ENCODE results near the gene GRAMD4. TPM values are rescaled to one million over a fixed set of nuclear protein-coding genes. Genes with fewer than 3 reads are reported as not detected.

GRAMD4 gene
- total RNA-seq, 2 donors from 2014 or later = 38.0 to 43.3 TPM

- Mint-ChIP-seq H3K27ac (no peak overlapping the region), H3K9me3 (peaks cover 10% of the 10 kb centered on the region), H3K4me3 (peak overlapping the region; percentile 67), H3K27me3 (ENCODE audit: insufficient read depth) (peaks cover 7% of the 10 kb centered on the region), H3K4me1 (peaks cover 43% of the 10 kb centered on the region), H3K36me3 (ENCODE audit: low read depth) (no peaks in the 10 kb centered on the region)
- Histone ChIP-seq H3K9me3 (ENCODE audit: control insufficient read depth, low read length) (peaks cover 8% of the 10 kb centered on the region), H3K27me3 (ENCODE audit: control insufficient read depth, insufficient read depth, low read length, poor library complexity, severe bottlenecking) (no peaks in the 10 kb centered on the region), H3K27ac (ENCODE audit: low read depth, low read length) (no peak overlapping the region), H3K4me1 (ENCODE audit: control insufficient read depth, insufficient read depth, low read length) (peaks cover 8% of the 10 kb centered on the region), H3K4me3 (ENCODE audit: low read length) (peak overlapping the region; percentile 69), H3K36me3 (ENCODE audit: control insufficient read depth, insufficient read depth, low read length) (no peaks in the 10 kb centered on the region), H3K9ac (ENCODE audit: extremely low read depth, low read length, poor library complexity, severe bottlenecking) (no peak overlapping the region)
- no peak for TF ChIP-seq CTCF (conservative IDR thresholded peaks at IDR 0.05)
- 67 to 85% methylated on average over 5 to 10 of the region's 10 CpGs for WGBS, 2 experiments (ENCODE audit: insufficient coverage in 1 of 2, insufficient read length in 1 of 2)
- no peak for DNase-seq
These were observed 44.2 kb upstream of the GRAMD4 start for GRCh38 chr22:46575911-46576555.

GRCh38 chr22:46576556-46577367 is 43.4 kb upstream of the GRAMD4 start:
- Histone ChIP-seq H3K9me3 (ENCODE audit: control insufficient read depth, low read length) (peaks cover 6% of the 10 kb centered on the region), H3K27ac (ENCODE audit: low read depth, low read length) (no peak overlapping the region), H3K4me3 (ENCODE audit: low read length) (peak overlapping the region; percentile 69), H3K4me1 (ENCODE audit: control insufficient read depth, insufficient read depth, low read length) (peaks cover 8% of the 10 kb centered on the region), H3K36me3 (ENCODE audit: control insufficient read depth, insufficient read depth, low read length) (no peaks in the 10 kb centered on the region), H3K9ac (ENCODE audit: extremely low read depth, low read length, poor library complexity, severe bottlenecking) (no peak overlapping the region), H3K27me3 (ENCODE audit: control insufficient read depth, insufficient read depth, low read length, poor library complexity, severe bottlenecking) (no peaks in the 10 kb centered on the region)
- no peak for TF ChIP-seq CTCF (conservative IDR thresholded peaks at IDR 0.05)
- peaks cover 43% of the 10 kb centered on the region for H3K4me1 Mint-ChIP-seq
- peak; percentile 59 for DNase-seq
- peak overlapping the region; percentile 76 for H3K4me3 Mint-ChIP-seq
- H3K9me3 Mint-ChIP-seq = peaks cover 4% of the 10 kb centered on the region
- H3K36me3 Mint-ChIP-seq (ENCODE audit: low read depth) = no peaks in the 10 kb centered on the region
- no peak overlapping the region for H3K27ac Mint-ChIP-seq
- H3K27me3 Mint-ChIP-seq (ENCODE audit: insufficient read depth) = peaks cover 7% of the 10 kb centered on the region
- 3 to 17% methylated on average over 21 to 142 of the region's 142 CpGs for WGBS, 2 experiments (ENCODE audit: insufficient coverage in 1 of 2, insufficient read length in 1 of 2)

- Histone ChIP-seq H3K4me3 (ENCODE audit: low read length) (peak overlapping the region; percentile 78), H3K27ac (ENCODE audit: low read depth, low read length) (no peak overlapping the region), H3K27me3 (ENCODE audit: control insufficient read depth, insufficient read depth, low read length, poor library complexity, severe bottlenecking) (no peaks in the 10 kb centered on the region), H3K36me3 (ENCODE audit: control insufficient read depth, insufficient read depth, low read length) (no peaks in the 10 kb centered on the region), H3K9ac (ENCODE audit: extremely low read depth, low read length, poor library complexity, severe bottlenecking) (peak overlapping the region; percentile 62), H3K4me1 (ENCODE audit: control insufficient read depth, insufficient read depth, low read length) (peaks cover 8% of the 10 kb centered on the region), H3K9me3 (ENCODE audit: control insufficient read depth, low read length) (no peaks in the 10 kb centered on the region)
- peak; percentile 62 for DNase-seq
- no peaks in the 10 kb centered on the region for H3K36me3 Mint-ChIP-seq (ENCODE audit: low read depth)
- TF ChIP-seq CTCF (conservative IDR thresholded peaks at IDR 0.05) = no peak
- 10 to 39% methylated on average over 3 to 65 of the region's 65 CpGs for WGBS, 2 experiments (ENCODE audit: insufficient coverage in 1 of 2, insufficient read length in 1 of 2)
- H3K9me3 Mint-ChIP-seq = no peaks in the 10 kb centered on the region
- peaks cover 5% of the 10 kb centered on the region for H3K27me3 Mint-ChIP-seq (ENCODE audit: insufficient read depth)
- H3K27ac Mint-ChIP-seq = peak overlapping the region; percentile 52
- H3K4me3 Mint-ChIP-seq = peak overlapping the region; percentile 76
- peaks cover 43% of the 10 kb centered on the region for H3K4me1 Mint-ChIP-seq
These were observed 42.6 kb upstream of the GRAMD4 start for GRCh38 chr22:46577368-46578249.
